Peyer's patch (tissue), 4 donors: ENCODE data around the gene OTOS. TPM values are rescaled to one million over a fixed set of nuclear protein-coding genes. Genes with fewer than 3 reads are reported as not detected.
A peak's percentile ranks its signal among the peaks of the same experiment; 100 is the strongest.

Source experiments
- DNase-seq, 3 donors: peaks; one replicate each; pipeline ENCODE4 v3.0.0-alpha.2; 2017 to 2019
- H3K27ac ChIP-seq, 4 donors: fragments of 200-600 bp; sonication (generic); one replicate each; pipeline ENCODE4 v1.5.1; 2016 to 2019
- H3K27me3 ChIP-seq, 2 donors: fragments of 200-600 bp; sonication (generic); one replicate each; pipeline ENCODE4 v1.5.1; 2019
- H3K36me3 ChIP-seq, 3 donors: fragments of 200-600 bp; sonication (generic); one replicate each; pipeline ENCODE4 v1.5.1; 2016 to 2019
- H3K4me1 ChIP-seq, 4 donors: fragments of 200-600 bp; sonication (generic); one replicate each; pipeline ENCODE4 v1.5.1; 2016 to 2019
- H3K4me3 ChIP-seq, 4 donors: fragments of 200-600 bp; sonication (generic); 1 replicate in 3 of 4; 2 replicates in 1 of 4; pipeline ENCODE4 v1.5.1; 2016 to 2019; ENCODE audit warnings: mild to moderate bottlenecking in 1 of 4
- H3K9me3 ChIP-seq, 4 donors: fragments of 200-600 bp; sonication (generic); one replicate each; pipeline ENCODE4 v1.5.1; 2016 to 2019; ENCODE audit warnings: mild to moderate bottlenecking in 1 of 4
- CTCF ChIP-seq, 6 experiments: fragments of 450-650 bp in 4 of 6; fragments of 200-600 bp in 2 of 6; sonication (generic) in 1 of 6; IDR thresholded peaks; one replicate each; pipeline ENCODE4 v1.5.1; 2017 to 2019; ENCODE audit warnings: antibody characterized with exemption in 6 of 6, mild to moderate bottlenecking in 3 of 6, moderate library complexity in 1 of 6
- POLR2A ChIP-seq, 2 donors: fragments of 450-650 bp; IDR thresholded peaks; one replicate each; pipeline ENCODE4 v1.5.1; 2017; ENCODE audit warnings: antibody characterized with exemption in 2 of 2, mild to moderate bottlenecking in 2 of 2, moderate library complexity in 2 of 2
- total RNA-seq, 4 donors: library from RNA; depleted of rRNA; stranded (reverse); fragments of >200 nt; gene quantifications; one replicate each; pipeline ENCODE4 v1.1.0, GENCODE V29; 2016

The OTOS gene
- total RNA-seq, 4 donors from 2014 or later = not detected

DNA sequence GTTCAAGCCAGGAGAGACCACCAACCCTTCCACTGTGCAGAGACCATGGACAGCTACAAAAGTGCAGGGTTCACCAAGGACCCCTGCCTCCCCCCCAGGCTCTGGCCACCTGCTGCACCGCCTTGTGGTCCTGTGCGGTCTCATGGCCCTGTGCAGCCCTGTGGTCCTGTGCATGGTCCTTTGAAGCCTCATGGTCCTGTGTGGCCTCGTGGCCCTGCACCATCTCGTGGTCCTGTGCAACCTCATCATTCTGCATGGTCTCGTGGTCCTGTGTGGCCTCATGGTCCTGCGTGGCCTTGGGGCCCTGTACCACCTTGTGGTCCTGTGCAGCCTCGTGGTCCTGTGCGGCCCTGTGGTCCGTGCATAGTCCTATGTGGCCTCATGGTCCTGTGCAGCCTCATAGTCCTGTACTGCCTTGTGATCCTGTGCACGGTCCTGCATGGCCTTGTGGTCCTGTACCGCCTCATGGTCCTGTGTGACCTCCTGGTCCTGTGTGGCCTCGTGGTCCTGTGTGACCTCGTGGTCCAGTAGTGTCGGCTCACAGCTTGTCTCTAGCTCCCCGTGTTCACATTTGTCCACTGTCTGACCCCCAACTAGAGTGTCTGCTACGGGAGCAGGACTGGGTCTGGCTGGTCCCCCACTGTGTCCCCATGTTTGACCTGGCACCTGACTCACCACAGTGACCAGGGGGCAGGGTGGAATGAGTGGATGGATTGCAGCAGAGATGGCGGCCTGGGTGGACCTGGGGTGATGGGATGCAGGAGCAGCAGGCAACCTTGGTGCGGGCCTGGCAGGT lies 20.0 kb upstream of the OTOS start:
- Histone ChIP-seq H3K36me3 (no peaks in the 10 kb centered on the region), H3K27ac (no peak overlapping the region), H3K4me1 (no peaks in the 10 kb centered on the region), H3K9me3 (no peaks in the 10 kb centered on the region), H3K27me3 (no peaks in the 10 kb centered on the region), H3K4me3 (no peak overlapping the region)
- no peak for TF ChIP-seq POLR2A (IDR thresholded peaks at IDR 0.05)
- TF ChIP-seq CTCF (IDR thresholded peaks at IDR 0.05) = no peak
- DNase-seq = peak in 1 of 3 donors; percentile 28

DNA sequence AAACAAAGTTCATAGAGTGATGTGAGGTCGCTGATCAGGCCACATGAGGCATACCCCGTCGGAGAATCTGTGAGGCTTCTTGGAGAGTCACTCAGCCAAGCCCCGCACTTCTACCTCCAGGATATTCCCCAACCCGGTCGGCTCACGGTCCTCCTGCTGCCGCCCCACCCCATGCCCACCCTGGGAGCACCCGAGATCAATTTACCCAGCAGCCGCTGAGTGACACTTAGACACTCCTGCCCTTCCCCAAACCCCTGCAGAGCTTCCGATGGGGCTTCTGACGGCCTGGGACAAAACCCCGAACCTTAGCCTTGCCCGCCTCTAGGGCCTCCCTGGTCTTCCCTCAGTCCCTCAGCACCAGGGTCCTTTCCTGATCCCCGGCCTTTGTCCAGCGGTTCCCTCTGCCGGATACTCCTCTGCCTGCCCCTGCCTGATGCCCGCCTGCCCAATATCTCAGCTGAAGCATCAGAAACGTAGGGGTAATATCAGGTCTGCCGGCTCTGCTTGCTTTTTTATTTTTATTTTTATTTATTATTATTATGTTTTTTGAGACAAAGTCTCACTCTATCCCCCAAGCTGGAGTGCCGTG lies 18.9 kb upstream of the OTOS start:
- peak in 1 of 3 donors; percentile 19 for DNase-seq
- no peaks in the 10 kb centered on the region for H3K4me1 ChIP-seq
- no peaks in the 10 kb centered on the region for H3K36me3 ChIP-seq
- no peaks in the 10 kb centered on the region for H3K27me3 ChIP-seq
- no peak overlapping the region for H3K27ac ChIP-seq
- H3K4me3 ChIP-seq = no peak overlapping the region
- TF ChIP-seq CTCF (IDR thresholded peaks at IDR 0.05) (no peak), POLR2A (IDR thresholded peaks at IDR 0.05) (no peak)
- no peaks in the 10 kb centered on the region for H3K9me3 ChIP-seq

- DNase-seq = peak in 1 of 3 donors; percentile 2
- Histone ChIP-seq H3K9me3 (no peaks in the 10 kb centered on the region), H3K36me3 (no peaks in the 10 kb centered on the region), H3K4me1 (no peaks in the 10 kb centered on the region), H3K27ac (no peak overlapping the region), H3K4me3 (no peak overlapping the region), H3K27me3 (no peaks in the 10 kb centered on the region)
- no peak for TF ChIP-seq CTCF (IDR thresholded peaks at IDR 0.05)
- TF ChIP-seq POLR2A (IDR thresholded peaks at IDR 0.05) = no peak
Measured at GRCh38 chr2:240157147-240157470, 16.7 kb upstream of the OTOS start.

DNA sequence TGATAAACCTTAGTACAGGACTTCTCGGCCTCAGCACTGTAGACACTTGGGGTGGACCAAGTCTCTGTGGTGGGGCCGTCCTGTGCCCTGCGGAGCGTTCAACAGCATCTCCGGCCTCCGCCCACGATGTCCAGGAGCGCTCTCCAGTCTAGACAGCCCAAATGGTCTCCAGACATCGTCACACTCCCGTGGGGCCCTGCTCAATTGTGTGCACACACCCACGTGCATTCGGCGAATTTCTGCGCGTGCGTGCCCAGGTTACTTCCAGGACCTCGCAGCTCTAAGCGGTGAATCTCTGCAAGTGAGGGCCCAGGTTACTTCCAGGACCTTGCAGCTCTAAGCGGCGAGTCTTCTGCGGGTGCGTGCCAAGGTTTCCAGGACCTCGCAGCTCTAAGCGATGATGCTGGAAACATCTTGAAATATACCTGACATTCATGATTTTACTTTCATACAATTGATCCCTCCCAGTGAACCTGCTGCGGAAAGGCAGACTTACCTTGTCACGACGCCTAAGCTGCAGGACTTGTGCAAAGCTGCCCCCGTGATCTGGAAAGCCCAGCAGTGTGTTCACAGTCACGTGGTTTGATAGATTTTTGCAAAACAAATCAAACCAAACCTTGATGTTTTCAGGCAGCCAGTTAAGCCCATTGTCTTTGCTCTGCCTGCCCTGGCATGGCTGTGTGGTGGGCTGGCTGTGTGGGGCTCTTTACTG lies 16.1 kb upstream of the OTOS start:
- Histone ChIP-seq H3K36me3 (no peaks in the 10 kb centered on the region), H3K4me1 (no peaks in the 10 kb centered on the region), H3K9me3 (no peaks in the 10 kb centered on the region), H3K27ac (no peak overlapping the region), H3K4me3 (no peak overlapping the region), H3K27me3 (no peaks in the 10 kb centered on the region)
- peak in 1 of 3 donors; percentile 37 for DNase-seq
- TF ChIP-seq POLR2A (IDR thresholded peaks at IDR 0.05) (no peak), CTCF (IDR thresholded peaks at IDR 0.05) (no peak)

DNA sequence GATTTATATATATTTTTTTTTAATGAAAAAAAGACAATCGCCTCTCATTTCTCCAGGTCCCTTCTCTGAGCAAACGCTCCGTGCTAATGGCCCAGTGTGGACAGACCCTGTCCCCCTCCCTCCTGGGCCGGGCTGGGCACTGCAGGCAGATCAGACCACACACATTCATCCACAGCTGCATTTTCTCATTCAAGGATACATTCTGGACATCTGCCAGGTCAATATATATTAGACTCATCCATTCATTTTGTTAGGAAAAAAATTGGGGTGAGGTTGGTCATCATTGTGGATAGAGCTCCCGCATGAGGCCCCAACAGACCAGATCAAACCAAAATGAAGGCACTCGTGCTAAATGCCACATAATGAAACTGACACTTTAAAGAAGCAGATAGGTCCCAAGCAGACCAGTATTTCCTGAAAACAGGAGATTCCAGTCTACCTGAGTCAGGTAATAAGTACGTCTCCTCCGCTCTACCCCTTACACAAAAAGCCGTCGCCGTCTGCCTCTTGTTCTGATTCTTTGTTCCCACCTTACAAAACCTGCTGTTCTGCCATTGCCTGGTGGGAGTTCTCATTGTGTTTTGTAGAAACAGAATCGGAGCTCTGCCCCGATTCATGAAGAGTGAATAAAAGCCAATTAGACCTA lies 15.4 kb upstream of the OTOS start:
- Histone ChIP-seq H3K4me3 (no peak overlapping the region), H3K27ac (no peak overlapping the region), H3K27me3 (no peaks in the 10 kb centered on the region), H3K4me1 (no peaks in the 10 kb centered on the region), H3K9me3 (no peaks in the 10 kb centered on the region), H3K36me3 (no peaks in the 10 kb centered on the region)
- no peak for TF ChIP-seq POLR2A (IDR thresholded peaks at IDR 0.05)
- TF ChIP-seq CTCF (IDR thresholded peaks at IDR 0.05) = no peak
- DNase-seq = no peak
